ENCODE data around the gene ELOVL4. TPM values are rescaled to one million over a fixed set of nuclear protein-coding genes. Genes with fewer than 3 reads are reported as not detected.

ELOVL4 gene
- total RNA-seq, 1 donor from 2014 or later, result 5.9 TPM

DNA sequence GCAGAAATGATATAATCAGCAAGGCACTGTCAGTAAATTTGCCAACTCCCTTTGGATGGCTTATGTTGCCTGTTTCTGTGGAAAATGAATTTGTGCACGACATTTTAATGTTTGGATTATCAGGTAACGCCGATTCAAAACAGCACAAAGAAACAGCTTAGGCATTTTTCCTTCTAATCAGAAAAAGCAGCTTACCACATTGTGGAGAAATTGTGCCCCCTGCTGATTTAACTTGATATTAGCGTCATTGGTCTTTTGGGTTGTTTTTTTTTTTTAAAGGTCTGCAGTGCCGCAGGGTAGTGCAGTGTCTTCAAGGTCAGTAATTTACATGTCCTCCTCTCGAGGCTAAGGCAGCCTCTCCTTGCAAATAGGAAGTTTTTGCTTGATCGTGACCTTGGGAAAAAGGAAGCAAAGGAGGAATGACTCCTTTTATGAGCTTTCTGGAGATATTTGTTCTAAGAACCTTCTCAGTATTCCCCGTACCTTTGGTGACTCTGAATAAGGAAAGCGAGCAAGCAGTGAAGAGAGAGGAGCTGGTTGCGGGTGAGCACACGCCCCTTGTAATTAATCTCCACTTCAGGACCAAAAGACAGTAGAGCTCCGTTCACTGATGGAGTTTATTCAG, 79.1 kb downstream of the ELOVL4 start:
- H3K4me3 Mint-ChIP-seq (ENCODE audit: low read depth), result peak overlapping the region; percentile 37
- H3K27me3 Mint-ChIP-seq, result peaks cover under 1% of the 10 kb centered on the region
- TF ChIP-seq, protein P1, sequence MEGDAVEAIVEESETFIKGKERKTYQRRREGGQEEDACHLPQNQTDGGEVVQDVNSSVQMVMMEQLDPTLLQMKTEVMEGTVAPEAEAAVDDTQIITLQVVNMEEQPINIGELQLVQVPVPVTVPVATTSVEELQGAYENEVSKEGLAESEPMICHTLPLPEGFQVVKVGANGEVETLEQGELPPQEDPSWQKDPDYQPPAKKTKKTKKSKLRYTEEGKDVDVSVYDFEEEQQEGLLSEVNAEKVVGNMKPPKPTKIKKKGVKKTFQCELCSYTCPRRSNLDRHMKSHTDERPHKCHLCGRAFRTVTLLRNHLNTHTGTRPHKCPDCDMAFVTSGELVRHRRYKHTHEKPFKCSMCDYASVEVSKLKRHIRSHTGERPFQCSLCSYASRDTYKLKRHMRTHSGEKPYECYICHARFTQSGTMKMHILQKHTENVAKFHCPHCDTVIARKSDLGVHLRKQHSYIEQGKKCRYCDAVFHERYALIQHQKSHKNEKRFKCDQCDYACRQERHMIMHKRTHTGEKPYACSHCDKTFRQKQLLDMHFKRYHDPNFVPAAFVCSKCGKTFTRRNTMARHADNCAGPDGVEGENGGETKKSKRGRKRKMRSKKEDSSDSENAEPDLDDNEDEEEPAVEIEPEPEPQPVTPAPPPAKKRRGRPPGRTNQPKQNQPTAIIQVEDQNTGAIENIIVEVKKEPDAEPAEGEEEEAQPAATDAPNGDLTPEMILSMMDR (IDR thresholded peaks at IDR 0.05; ENCODE audit: unreplicated experiment), result peak; percentile 76
- H3K4me1 Mint-ChIP-seq (ENCODE audit: low read depth), result peaks cover 16% of the 10 kb centered on the region
- H3K27ac Mint-ChIP-seq, result no peak overlapping the region
- peak; percentile 28 for DNase-seq (ENCODE audit: low spot score, unreplicated experiment)
- H3K36me3 Mint-ChIP-seq (ENCODE audit: insufficient read depth), result no peaks in the 10 kb centered on the region
- H3K9me3 Mint-ChIP-seq (ENCODE audit: low read depth), result no peaks in the 10 kb centered on the region

Other genes with a start within 250 kb of the ELOVL4 start
- 20.6 and 22.1 TPM in 2 replicates for gene TTK, start 57.1 kb upstream of the ELOVL4 start, total RNA-seq
- 30.7 and 34.8 TPM in 2 replicates for gene BCKDHB, start 159.1 kb upstream of the ELOVL4 start, total RNA-seq

Measured in progenitor cell of endocrine pancreas (in vitro differentiated cells).